GM13977 (cell line): ENCODE results near the gene MATN4.

Source experiments
- DNase-seq: peaks from one replicate; pipeline ENCODE4 v3.0.0; 2012; ENCODE audit warnings: low spot score
- CTCF ChIP-seq: IDR thresholded peaks from 2 replicates; pipeline ENCODE4 v1.5.1; 2012; ENCODE audit warnings: mild to moderate bottlenecking, control low read depth; ENCODE audit not compliant: insufficient read depth; ENCODE audit errors: extremely low read depth, missing control alignments
- in situ Hi-C: fragments of 300-500 bp; cut with MboI; formaldehyde crosslinking; loops from one replicate; pipeline ENCODE4 v1.12.0; 2022; ENCODE audit warnings: low sequenced_read_pairs, low pct_unique_long_range_greater_than_20kb, mixed read lengths, inconsistent platforms; ENCODE audit not compliant: unreplicated experiment

The MATN4 gene

DNA sequence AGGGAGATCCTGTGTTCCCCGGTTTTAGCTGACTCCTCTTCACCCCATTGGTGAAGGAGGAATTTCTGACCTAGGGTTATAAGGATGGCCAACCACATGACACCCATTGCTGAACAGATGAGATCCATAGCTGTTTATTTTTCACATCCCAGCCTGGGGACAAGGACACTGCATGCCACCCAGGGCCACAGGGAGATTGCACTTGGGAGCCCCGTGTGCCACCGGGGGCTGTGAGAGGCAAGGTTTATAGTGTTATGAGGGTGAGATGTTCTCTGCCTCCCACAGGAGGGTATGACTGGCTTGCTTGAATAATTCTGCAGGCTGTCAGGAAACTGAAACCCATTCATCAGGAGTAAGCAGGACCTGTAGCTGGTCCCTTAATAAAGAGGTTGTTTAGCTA is 39.0 kb downstream of the MATN4 start:
- no peak for TF ChIP-seq CTCF
- in situ Hi-C loops, result no loop called here

DNA sequence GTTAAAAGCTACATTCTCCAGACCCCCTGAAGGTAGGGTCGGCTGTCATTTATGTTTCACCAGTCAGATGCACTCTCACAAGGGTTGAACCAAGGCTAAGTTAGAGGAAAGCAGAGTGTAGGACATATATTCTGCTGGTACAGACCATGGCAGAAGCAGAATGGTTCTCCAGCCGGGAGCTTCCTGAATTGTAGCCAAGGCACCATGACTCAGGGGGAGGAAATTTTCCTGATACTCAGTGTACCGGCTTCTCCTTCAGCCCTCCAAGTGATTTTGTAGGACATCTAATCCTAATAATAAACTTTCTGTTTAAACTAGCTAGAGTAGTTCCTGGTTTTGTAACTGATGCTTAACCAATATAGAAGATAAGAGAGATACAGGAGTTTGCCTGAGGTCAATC is 39.6 kb downstream of the MATN4 start:
- DNase-seq, result no peak
- TF ChIP-seq CTCF, result no peak
- in situ Hi-C loops, result no loop called here

More for the DNA sequence above, 39.0 kb downstream of the MATN4 start:
- no peak for DNase-seq

- in situ Hi-C loops, result no loop called here
- DNase-seq, result no peak
- no peak for TF ChIP-seq CTCF
Observed at GRCh38 chr20:45266977-45267376, 41.1 kb downstream of the MATN4 start.

GRCh38 chr20:45263556-45264266 is 44.4 kb downstream of the MATN4 start:
- in situ Hi-C loops, result no loop called here
- DNase-seq, result no peak
- TF ChIP-seq CTCF, result no peak

- in situ Hi-C loops, result no loop called here
- no peak for TF ChIP-seq CTCF
- no peak for DNase-seq
Observed at GRCh38 chr20:45258664-45259063, 49.4 kb downstream of the MATN4 start.

- in situ Hi-C loops, result no loop called here
- TF ChIP-seq CTCF, result no peak
- DNase-seq, result no peak
Observed at GRCh38 chr20:45258259-45258658, 49.8 kb downstream of the MATN4 start.
